GM06990 (cell line): Measurements from ENCODE around the gene GPS2.
A peak's percentile ranks its signal among the peaks of the same experiment; 100 is the strongest.

Source experiments
- DNase-seq: peaks from one replicate; pipeline ENCODE4 v3.0.0-alpha.2; 2011; ENCODE audit not compliant: insufficient read length; ENCODE audit errors: extremely low read depth
- H3K27me3 ChIP-seq: replicated peaks from 2 replicates; pipeline ENCODE4 v1.6.0; 2011; ENCODE audit warnings: low read length; ENCODE audit not compliant: control insufficient read depth, insufficient read depth
- H3K36me3 ChIP-seq: 2 replicates; pipeline ENCODE4 v1.5.1; 2011; ENCODE audit warnings: low read length; ENCODE audit not compliant: control insufficient read depth, insufficient read depth
- H3K4me3 ChIP-seq: replicated peaks from 2 replicates; pipeline ENCODE4 v1.5.1; 2011; ENCODE audit warnings: low read depth, mild to moderate bottlenecking, control low read depth, low read length
- TF ChIP-seq, protein P1 (sequence below): IDR thresholded peaks from 2 replicates; pipeline ENCODE4 v1.5.1; 2011; ENCODE audit warnings: low read length, control low read depth, mild to moderate bottlenecking, inconsistent platforms; ENCODE audit not compliant: insufficient read depth, poor library complexity, severe bottlenecking

Gene GPS2, protein sequence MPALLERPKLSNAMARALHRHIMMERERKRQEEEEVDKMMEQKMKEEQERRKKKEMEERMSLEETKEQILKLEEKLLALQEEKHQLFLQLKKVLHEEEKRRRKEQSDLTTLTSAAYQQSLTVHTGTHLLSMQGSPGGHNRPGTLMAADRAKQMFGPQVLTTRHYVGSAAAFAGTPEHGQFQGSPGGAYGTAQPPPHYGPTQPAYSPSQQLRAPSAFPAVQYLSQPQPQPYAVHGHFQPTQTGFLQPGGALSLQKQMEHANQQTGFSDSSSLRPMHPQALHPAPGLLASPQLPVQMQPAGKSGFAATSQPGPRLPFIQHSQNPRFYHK

DNA sequence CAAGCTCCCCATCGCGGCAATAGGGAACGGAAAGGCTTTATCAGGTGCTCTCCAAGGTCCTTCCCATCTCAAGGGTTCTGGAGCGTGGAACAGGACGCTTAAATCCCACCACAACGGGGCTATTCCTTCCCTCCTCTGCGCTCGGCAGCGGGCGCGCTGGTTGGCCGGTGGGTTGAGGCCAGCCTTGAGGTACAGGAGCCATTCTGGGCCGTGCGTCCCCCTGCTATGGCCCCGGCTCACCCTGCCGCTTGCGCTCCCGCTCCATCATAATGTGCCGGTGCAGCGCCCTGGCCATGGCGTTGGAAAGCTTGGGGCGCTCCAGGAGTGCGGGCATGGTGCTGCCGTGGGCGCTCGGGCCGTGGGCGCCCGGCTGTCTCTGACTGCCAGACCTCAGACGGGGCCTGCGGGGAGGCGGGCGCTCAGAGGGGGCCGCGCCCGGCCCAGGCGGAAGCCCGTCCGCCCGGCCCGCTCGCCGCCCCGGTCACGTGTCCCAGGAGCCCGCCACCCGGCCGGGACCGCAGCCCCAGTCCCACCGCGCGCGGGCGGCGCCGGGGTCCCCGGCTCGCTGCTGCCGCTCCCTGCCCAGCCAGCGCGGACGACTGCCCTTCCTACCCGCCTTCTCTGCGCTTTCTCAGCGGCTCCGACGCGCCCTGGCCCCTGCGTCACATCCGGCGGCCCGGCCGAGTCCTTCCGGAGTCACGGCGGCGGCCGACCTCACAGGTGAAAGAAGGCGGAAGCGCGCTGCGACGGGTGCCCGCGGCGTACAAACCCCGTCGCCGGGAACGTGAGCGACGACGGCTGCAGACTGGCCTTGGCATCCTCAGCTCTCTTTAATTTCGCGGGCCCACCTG, at the start of gene GPS2:
TSS of gene GPS2 (minus strand) at position 642 of the 851 bp plus-strand sequence. CDS start at position 334, 308 bp downstream.
- Histone ChIP-seq H3K4me3 (peak within 1 kb of the TSS; percentile 85), H3K27me3 (no peaks in the 10 kb centered on the region), H3K36me3 (peaks cover 51% of the 10 kb centered on the region)
- peak; percentile 91 for DNase-seq
- TF ChIP-seq, protein P1, sequence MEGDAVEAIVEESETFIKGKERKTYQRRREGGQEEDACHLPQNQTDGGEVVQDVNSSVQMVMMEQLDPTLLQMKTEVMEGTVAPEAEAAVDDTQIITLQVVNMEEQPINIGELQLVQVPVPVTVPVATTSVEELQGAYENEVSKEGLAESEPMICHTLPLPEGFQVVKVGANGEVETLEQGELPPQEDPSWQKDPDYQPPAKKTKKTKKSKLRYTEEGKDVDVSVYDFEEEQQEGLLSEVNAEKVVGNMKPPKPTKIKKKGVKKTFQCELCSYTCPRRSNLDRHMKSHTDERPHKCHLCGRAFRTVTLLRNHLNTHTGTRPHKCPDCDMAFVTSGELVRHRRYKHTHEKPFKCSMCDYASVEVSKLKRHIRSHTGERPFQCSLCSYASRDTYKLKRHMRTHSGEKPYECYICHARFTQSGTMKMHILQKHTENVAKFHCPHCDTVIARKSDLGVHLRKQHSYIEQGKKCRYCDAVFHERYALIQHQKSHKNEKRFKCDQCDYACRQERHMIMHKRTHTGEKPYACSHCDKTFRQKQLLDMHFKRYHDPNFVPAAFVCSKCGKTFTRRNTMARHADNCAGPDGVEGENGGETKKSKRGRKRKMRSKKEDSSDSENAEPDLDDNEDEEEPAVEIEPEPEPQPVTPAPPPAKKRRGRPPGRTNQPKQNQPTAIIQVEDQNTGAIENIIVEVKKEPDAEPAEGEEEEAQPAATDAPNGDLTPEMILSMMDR: no peak

DNA sequence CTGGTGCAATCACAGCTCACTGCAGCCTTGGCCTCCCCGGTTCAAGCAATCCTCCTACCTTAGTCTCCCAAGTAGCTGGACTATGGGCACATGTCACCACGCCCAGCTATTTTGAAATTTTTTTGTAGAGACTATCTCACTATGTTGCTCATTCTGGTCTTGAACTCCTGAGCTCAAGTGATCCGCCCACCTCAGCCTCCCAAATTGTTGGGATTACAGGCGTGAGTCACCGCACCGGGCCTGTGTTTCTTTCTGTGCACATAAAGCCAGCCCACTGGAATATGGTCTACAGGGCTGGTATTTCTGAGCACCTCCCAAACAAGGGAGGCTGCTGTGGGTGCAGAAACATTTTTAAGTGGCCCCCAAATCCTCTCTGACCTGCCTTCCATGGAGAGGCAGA, 48.2 kb upstream of the GPS2 start:
- Histone ChIP-seq H3K36me3 (no peaks in the 10 kb centered on the region), H3K4me3 (no peak overlapping the region), H3K27me3 (no peaks in the 10 kb centered on the region)
- no peak for DNase-seq
- TF ChIP-seq, protein P1: no peak

DNA sequence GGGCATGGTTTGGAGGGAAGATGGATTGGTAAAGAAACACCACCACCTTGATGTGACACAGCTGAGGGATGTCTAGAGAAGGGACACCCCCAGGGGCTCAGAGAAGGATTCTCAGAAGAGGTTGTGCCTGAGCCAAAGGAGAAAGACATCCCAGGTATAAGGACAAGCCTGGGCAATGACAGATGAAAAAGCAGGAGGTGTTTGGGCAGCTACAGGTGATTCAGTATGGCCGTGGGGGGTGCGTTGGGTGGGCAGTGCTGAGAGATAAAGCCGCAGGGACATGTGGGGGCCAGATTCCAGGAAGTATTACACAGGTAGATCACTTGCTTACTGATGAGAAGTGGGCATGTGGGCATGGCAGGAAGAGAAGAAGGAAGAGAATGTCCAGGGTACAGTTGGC, 46.7 kb upstream of the GPS2 start:
- no peak for DNase-seq
- TF ChIP-seq, protein P1: no peak
- H3K27me3 ChIP-seq: no peaks in the 10 kb centered on the region
- H3K36me3 ChIP-seq: no peaks in the 10 kb centered on the region
- H3K4me3 ChIP-seq: no peak overlapping the region

GRCh38 chr17:7357381-7357780, 42.2 kb upstream of the GPS2 start:
- H3K4me3 ChIP-seq: no peak overlapping the region
- H3K27me3 ChIP-seq: no peaks in the 10 kb centered on the region
- no peak for DNase-seq

GRCh38 chr17:7356756-7357155, 41.6 kb upstream of the GPS2 start:
- H3K4me3 ChIP-seq: no peak overlapping the region
- TF ChIP-seq, protein P1: no peak
- H3K36me3 ChIP-seq: no peaks in the 10 kb centered on the region
- H3K27me3 ChIP-seq: no peaks in the 10 kb centered on the region
- DNase-seq: no peak

More at GRCh38 chr17:7357381-7357780, 42.2 kb upstream of the GPS2 start:
- TF ChIP-seq, protein P1: no peak
- no peaks in the 10 kb centered on the region for H3K36me3 ChIP-seq
